Measurements from ENCODE around the gene ZNF3. TPM values are rescaled to one million over a fixed set of nuclear protein-coding genes. Genes with fewer than 3 reads are reported as not detected.

Gene ZNF3
- polyA plus RNA-seq, 2 of the 4 experiments (the other 2 are of a cell fraction), result 22.5 to 30.2 TPM

- TF ChIP-seq CBX8 (IDR thresholded peaks at IDR 0.05) (no peak), KDM5A (IDR thresholded peaks at IDR 0.05) (no peak), EHMT2 (IDR thresholded peaks at IDR 0.05; ENCODE audit: low read depth) (no peak), ATOH8 (CRISPR knock-in tag; IDR thresholded peaks at IDR 0.05; ENCODE audit: low read depth) (no peak), MYC (IDR thresholded peaks at IDR 0.05; ENCODE audit: borderline replicate concordance, low read length) (no peak), HOXA7 (CRISPR knock-in tag; IDR thresholded peaks at IDR 0.05) (no peak), ZNF302 (CRISPR knock-in tag; IDR thresholded peaks at IDR 0.05) (no peak)
- ATAC-seq (no peak), DNase-seq (ENCODE audit: low read depth in 1 of 2, low spot score in 1 of 2) (no peak), FAIRE-seq (no peak)
- POLR2A ChIA-PET, result no interaction called here
- H3K27ac ChIP-seq, result no peak overlapping the region
- WGBS (ENCODE audit: missing lambda C conversion rate), result 64% methylated on average over 4 of the region's 4 CpGs
- no peak overlapping the region for H3K4me2 ChIP-seq
- H3K4me3 ChIP-seq, result no peak overlapping the region
- CTCF ChIA-PET, result interaction anchor here (0.7 to 2.3 kb wide), 11 partner anchors 9 to 325 kb away, joined by 3 to 14 read pairs (median 4); no protein-coding TSS in a partner anchor
- H3K9me3 ChIP-seq, result peaks cover 8% of the 10 kb centered on the region; the same call in 2 of the 3 replicates
- peaks cover 7% of the 10 kb centered on the region; the same call in 2 of the 3 replicates for H3K4me1 ChIP-seq
Observed at GRCh38 chr7:100082978-100083377, 1.5 kb upstream of the ZNF3 start.

DNA sequence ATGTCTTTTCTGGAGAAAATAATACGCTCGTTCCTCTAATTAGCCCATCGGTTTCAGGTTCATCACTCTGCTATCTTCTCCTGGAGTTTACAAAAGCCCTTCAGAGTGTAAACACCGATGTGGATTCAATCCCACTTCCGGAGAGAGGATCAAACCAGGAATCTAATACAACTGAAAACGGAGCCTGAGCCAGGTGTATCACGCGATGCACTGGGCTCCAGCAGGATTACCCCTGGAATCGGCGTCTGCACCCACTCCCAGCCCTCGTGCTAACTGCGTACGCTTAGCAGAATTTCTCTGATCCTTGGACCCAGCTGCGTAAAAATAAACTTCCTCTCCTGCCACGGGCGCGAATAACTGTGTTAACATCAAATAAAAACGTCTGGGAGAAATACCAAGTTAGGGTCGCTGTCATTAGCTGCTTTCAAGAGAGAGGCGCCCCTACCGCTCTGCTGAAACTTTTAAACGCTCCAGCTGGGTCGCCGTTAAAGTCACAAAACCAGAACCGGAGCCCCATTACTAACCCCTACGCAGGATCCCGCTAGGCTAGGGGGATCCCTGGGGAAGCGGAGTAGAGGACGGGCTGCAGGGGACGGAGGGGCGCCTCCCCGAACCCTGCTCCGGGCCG lies 502 bp downstream of the ZNF3 start:
- CTCF ChIA-PET, result interaction anchor here (0.7 to 2.3 kb wide), 3 partner anchors 9 to 90 kb away, joined by 3 to 12 read pairs (median 5); no protein-coding TSS in a partner anchor
- Histone ChIP-seq H3K4me1 (peaks cover 7% of the 10 kb centered on the region; the same call in 1 of the 3 replicates), H3K4me3 (peak overlapping the region; percentile 98), H3K9me3 (peaks cover 27% of the 10 kb centered on the region), H3K4me2 (peak overlapping the region; percentile 81), H3K27ac (peak overlapping the region; percentile 88 to 90)
- no peak for DNase-seq (ENCODE audit: low read depth in 1 of 2, low spot score in 1 of 2)
- no peak for FAIRE-seq
- POLR2A ChIA-PET, result no interaction called here
- TF ChIP-seq FOXS1 (CRISPR knock-in tag; IDR thresholded peaks at IDR 0.05), result no peak
- no peak for TF ChIP-seq GATA3 (IDR thresholded peaks at IDR 0.05; ENCODE audit: borderline replicate concordance)
- no peak for TF ChIP-seq PHF8 (IDR thresholded peaks at IDR 0.05; ENCODE audit: borderline replicate concordance, low read depth)
- no peak for TF ChIP-seq JUN (IDR thresholded peaks at IDR 0.05)
- no peak for TF ChIP-seq NR3C1 (IDR thresholded peaks at IDR 0.05)
- no peak for TF ChIP-seq RFX5 (IDR thresholded peaks at IDR 0.05)
- no peak; the same call in 1 of the 2 replicates for TF ChIP-seq KDM5A (IDR thresholded peaks at IDR 0.05)
- TF ChIP-seq, protein P1, sequence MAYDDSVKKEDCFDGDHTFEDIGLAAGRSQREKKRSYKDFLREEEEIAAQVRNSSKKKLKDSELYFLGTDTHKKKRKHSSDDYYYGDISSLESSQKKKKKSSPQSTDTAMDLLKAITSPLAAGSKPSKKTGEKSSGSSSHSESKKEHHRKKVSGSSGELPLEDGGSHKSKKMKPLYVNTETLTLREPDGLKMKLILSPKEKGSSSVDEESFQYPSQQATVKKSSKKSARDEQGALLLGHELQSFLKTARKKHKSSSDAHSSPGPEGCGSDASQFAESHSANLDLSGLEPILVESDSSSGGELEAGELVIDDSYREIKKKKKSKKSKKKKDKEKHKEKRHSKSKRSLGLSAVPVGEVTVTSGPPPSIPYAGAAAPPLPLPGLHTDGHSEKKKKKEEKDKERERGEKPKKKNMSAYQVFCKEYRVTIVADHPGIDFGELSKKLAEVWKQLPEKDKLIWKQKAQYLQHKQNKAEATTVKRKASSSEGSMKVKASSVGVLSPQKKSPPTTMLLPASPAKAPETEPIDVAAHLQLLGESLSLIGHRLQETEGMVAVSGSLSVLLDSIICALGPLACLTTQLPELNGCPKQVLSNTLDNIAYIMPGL (CRISPR knock-in tag; IDR thresholded peaks at IDR 0.05; ENCODE audit: borderline replicate concordance), result no peak
- 3% methylated on average over 26 of the region's 34 CpGs for WGBS (ENCODE audit: missing lambda C conversion rate)
- peak; percentile 25 to 66; a peak in 3 of 6 replicates for ATAC-seq

- CTCF ChIA-PET, result interaction anchor here (0.7 to 1.2 kb wide), 3 partner anchors 23 to 71 kb away, joined by 3 read pairs; no protein-coding TSS in a partner anchor
- no peak for ATAC-seq
- Histone ChIP-seq H3K9me3 (peaks cover 47% of the 10 kb centered on the region), H3K27ac (no peak overlapping the region), H3K4me1 (peaks cover 7% of the 10 kb centered on the region; the same call in 1 of the 3 replicates), H3K4me2 (no peak overlapping the region), H3K4me3 (no peak overlapping the region)
- DNase-seq (ENCODE audit: low read depth in 1 of 2, low spot score in 1 of 2), result no peak
- no peak for TF ChIP-seq CTCF (IDR thresholded peaks at IDR 0.05)
- no peak for TF ChIP-seq NR3C1 (IDR thresholded peaks at IDR 0.05)
- no peak for TF ChIP-seq HOXB13 (CRISPR knock-in tag; IDR thresholded peaks at IDR 0.05; ENCODE audit: low read depth)
- TF ChIP-seq JUN (IDR thresholded peaks at IDR 0.05), result no peak
- TF ChIP-seq MAFK (IDR thresholded peaks at IDR 0.05; ENCODE audit: partially characterized antibody), result no peak
- TF ChIP-seq ATOH8 (CRISPR knock-in tag; IDR thresholded peaks at IDR 0.05; ENCODE audit: low read depth), result no peak
- TF ChIP-seq RNF2 (IDR thresholded peaks at IDR 0.05; ENCODE audit: borderline replicate concordance, low read depth), result no peak
- TF ChIP-seq TP53 (CRISPR knock-in tag; IDR thresholded peaks at IDR 0.05), result no peak
- no peak for TF ChIP-seq SREBF2 (IDR thresholded peaks at IDR 0.05)
- TF ChIP-seq JUNB (IDR thresholded peaks at IDR 0.05), result no peak
- TF ChIP-seq ZFP36 (IDR thresholded peaks at IDR 0.05; ENCODE audit: borderline replicate concordance, partially characterized antibody), result no peak
- TF ChIP-seq CHD4 (IDR thresholded peaks at IDR 0.05; ENCODE audit: borderline replicate concordance), result no peak
- TF ChIP-seq ESRRA (IDR thresholded peaks at IDR 0.05; ENCODE audit: borderline replicate concordance, low read length), result no peak
- POLR2A ChIA-PET, result no interaction called here
- WGBS (ENCODE audit: missing lambda C conversion rate), result 97% methylated on average over 7 of the region's 7 CpGs
- no peak for FAIRE-seq
Observed at GRCh38 chr7:100079024-100079560, 2.4 kb downstream of the ZNF3 start.

Data from A549 (cell line).